ENCODE results near the gene CHD9.
"Not testable (repeated sequence)": the region's sequence is repeated elsewhere in the genome, so short reads cannot be mapped to it uniquely, and the experiment has no call there.

The CHD9 gene

DNA sequence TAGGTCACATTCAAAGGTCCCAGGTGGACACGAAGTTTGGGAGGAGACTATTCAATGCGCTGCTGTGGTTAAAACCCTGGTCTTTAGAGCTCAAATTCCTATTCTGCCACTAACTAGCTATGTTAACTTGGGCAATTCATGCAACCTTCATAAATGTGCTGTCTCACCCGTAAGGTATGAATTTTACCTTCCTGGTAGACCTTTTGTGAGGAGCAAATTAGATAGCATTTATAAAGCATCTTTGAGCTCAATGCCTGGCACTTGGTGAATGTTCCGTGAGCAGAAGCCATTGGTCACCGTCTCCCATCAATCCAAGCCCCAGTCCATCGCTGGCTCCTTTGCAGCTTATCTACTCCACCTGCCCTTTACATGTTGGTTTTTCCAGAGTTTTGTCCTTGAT lies 18.7 kb upstream of the CHD9 start:
- no peaks in the 10 kb centered on the region for H3K36me3 ChIP-seq (ENCODE audit: control insufficient read depth, insufficient read depth, low read length)
- no peak overlapping the region for H3K9ac ChIP-seq (ENCODE audit: low read length)
- H3K4me3 ChIP-seq (ENCODE audit: low read length), result no peak overlapping the region
- H3K9me3 ChIP-seq (ENCODE audit: control insufficient read depth, low read length), result no peaks in the 10 kb centered on the region
- no peaks in the 10 kb centered on the region for H3K4me1 ChIP-seq (ENCODE audit: control insufficient read depth, insufficient read depth, low read length)
- no peaks in the 10 kb centered on the region for H3K27me3 ChIP-seq (ENCODE audit: control insufficient read depth, insufficient read depth, low read length)

DNA sequence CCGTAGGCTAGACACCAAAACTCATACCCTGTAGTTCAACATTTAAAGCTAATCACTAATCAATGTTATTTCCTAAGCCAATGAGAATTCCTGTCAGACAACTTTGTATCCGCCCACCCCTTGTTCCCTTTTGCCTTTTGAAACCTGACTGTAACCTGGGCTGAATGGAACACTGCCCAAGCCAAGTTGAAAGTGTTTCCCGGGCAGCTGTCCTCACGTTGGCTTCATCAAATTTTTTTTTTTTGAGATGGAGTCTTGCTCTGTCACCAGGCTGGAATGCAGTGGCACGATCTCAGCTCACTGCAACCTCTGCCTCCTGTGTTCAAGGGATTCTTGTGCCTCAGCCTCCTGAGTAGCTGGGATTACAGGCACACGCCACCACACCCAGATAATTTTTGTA lies 18.1 kb upstream of the CHD9 start:
- not testable (repeated sequence) for H3K36me3 ChIP-seq (ENCODE audit: control insufficient read depth, insufficient read depth, low read length); H3K9me3 ChIP-seq (ENCODE audit: control insufficient read depth, low read length); H3K4me3 ChIP-seq (ENCODE audit: low read length); H3K4me1 ChIP-seq (ENCODE audit: control insufficient read depth, insufficient read depth, low read length); H3K27me3 ChIP-seq (ENCODE audit: control insufficient read depth, insufficient read depth, low read length); H3K9ac ChIP-seq (ENCODE audit: low read length)

DNA sequence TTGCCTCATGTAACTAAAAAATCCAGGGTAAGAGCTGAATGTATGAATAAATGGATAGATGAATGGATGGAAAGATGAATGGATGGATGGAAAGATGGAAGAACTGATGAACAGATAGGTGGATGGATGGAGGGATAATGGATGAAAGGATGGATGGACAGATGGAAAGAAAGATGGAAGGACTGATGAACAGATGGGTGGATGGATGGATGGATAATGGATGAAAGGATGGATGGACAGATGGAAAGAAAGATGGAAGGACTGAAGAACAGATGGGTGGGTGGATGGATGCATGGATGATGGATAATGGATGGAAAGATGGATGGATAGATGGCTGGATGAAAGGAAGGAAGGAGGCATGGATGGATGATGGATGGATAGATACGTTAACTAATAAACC lies 14.0 kb upstream of the CHD9 start:
- Histone ChIP-seq H3K9ac (ENCODE audit: low read length) (no peak overlapping the region), H3K36me3 (ENCODE audit: control insufficient read depth, insufficient read depth, low read length) (no peaks in the 10 kb centered on the region), H3K9me3 (ENCODE audit: control insufficient read depth, low read length) (no peaks in the 10 kb centered on the region), H3K4me1 (ENCODE audit: control insufficient read depth, insufficient read depth, low read length) (peaks cover 45% of the 10 kb centered on the region), H3K4me3 (ENCODE audit: low read length) (no peak overlapping the region), H3K27me3 (ENCODE audit: control insufficient read depth, insufficient read depth, low read length) (no peaks in the 10 kb centered on the region)

DNA sequence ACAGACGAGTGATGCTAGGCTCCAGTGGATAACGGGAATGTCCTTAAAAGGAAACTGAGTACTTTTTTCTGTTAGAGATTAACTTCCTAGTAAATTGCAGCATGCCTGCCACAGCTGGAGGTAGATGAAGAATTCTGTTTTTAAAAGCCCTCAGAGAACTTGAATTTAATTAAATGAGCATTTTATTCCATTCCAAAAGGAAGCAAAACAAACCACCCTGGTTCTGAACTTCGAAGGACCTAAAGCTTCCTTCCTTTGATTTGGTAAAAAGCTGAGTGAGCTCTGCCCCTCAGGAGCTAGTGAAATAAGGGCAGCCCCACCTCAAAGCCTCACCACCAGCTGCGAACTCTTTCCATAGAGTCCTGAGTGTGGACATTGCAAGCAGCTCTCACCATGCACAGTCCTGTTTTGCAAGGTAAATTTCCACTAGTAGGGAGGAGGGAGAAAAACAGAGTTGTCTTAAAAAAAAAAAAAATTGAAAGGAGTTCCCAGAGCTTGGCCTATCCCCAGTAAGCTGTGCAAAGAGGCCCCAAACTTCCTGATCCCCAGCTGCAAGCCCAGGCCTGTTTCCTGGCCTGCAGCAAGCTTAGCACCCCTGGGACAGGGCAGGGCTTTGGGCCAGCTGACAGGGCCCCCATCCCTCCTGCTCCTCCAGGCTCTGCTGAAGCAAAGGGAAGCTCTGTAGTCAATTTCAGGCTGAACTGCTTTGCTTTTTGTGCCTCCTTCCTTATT lies 13.3 kb upstream of the CHD9 start:
- peaks cover 50% of the 10 kb centered on the region for H3K4me1 ChIP-seq (ENCODE audit: control insufficient read depth, insufficient read depth, low read length)
- no peaks in the 10 kb centered on the region for H3K36me3 ChIP-seq (ENCODE audit: control insufficient read depth, insufficient read depth, low read length)
- no peaks in the 10 kb centered on the region for H3K9me3 ChIP-seq (ENCODE audit: control insufficient read depth, low read length)
- no peaks in the 10 kb centered on the region for H3K27me3 ChIP-seq (ENCODE audit: control insufficient read depth, insufficient read depth, low read length)
- H3K9ac ChIP-seq (ENCODE audit: low read length), result no peak overlapping the region
- no peak overlapping the region for H3K4me3 ChIP-seq (ENCODE audit: low read length)

DNA sequence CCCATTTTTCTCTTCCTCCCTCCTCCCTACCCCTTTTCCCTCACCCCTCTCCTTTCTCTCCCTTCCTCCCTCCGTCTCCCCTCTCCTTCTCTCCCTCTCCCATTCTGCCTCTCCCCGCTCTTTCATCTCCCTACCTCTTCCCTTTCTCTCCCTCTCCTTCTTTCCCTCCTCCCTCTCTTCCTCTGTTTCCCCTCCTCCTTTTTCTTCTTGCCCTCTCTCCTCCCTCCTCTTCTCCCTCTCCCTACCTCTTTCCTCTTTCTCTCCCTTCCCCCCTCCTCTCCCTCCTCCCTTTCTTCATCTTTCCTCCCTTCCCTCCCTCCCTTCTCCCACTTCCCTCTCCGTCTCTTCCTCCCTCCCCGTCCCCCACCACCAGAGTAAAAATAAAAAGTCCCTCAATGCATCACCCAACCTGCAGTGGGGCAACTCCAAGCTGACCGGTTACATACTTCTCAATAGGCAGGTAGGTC lies 12.5 kb upstream of the CHD9 start:
- Histone ChIP-seq H3K4me3 (ENCODE audit: low read length) (no peak overlapping the region), H3K9ac (ENCODE audit: low read length) (no peak overlapping the region), H3K4me1 (ENCODE audit: control insufficient read depth, insufficient read depth, low read length) (peaks cover 50% of the 10 kb centered on the region)

DNA sequence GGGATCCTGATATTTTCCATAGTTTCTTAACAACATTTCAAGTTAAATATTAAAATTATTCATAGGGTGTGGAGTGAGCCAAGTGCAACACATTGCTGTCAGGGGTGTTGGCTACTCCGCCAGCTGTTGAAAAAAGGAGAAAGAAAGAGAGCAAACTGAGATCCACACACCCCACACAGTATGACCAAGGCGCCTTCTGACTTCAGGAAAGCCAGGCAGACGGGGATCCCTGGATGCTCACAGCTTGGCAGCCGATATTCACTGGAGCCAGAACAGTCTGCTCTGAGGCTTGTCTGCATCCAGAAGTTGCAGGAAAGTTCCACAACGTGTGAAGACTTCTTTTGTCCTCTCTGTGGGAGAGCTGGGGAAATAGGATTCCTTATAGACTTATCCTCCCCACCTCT lies 11.4 kb upstream of the CHD9 start:
- H3K4me1 ChIP-seq (ENCODE audit: control insufficient read depth, insufficient read depth, low read length), result peaks cover 51% of the 10 kb centered on the region
- no peak overlapping the region for H3K4me3 ChIP-seq (ENCODE audit: low read length)
- no peaks in the 10 kb centered on the region for H3K9me3 ChIP-seq (ENCODE audit: control insufficient read depth, low read length)
- H3K9ac ChIP-seq (ENCODE audit: low read length), result no peak overlapping the region
- H3K27me3 ChIP-seq (ENCODE audit: control insufficient read depth, insufficient read depth, low read length), result no peaks in the 10 kb centered on the region
- H3K36me3 ChIP-seq (ENCODE audit: control insufficient read depth, insufficient read depth, low read length), result no peaks in the 10 kb centered on the region

More for the DNA sequence above, 12.5 kb upstream of the CHD9 start:
- Histone ChIP-seq H3K9me3 (ENCODE audit: control insufficient read depth, low read length) (no peaks in the 10 kb centered on the region), H3K36me3 (ENCODE audit: control insufficient read depth, insufficient read depth, low read length) (no peaks in the 10 kb centered on the region), H3K27me3 (ENCODE audit: control insufficient read depth, insufficient read depth, low read length) (no peaks in the 10 kb centered on the region)

DNA sequence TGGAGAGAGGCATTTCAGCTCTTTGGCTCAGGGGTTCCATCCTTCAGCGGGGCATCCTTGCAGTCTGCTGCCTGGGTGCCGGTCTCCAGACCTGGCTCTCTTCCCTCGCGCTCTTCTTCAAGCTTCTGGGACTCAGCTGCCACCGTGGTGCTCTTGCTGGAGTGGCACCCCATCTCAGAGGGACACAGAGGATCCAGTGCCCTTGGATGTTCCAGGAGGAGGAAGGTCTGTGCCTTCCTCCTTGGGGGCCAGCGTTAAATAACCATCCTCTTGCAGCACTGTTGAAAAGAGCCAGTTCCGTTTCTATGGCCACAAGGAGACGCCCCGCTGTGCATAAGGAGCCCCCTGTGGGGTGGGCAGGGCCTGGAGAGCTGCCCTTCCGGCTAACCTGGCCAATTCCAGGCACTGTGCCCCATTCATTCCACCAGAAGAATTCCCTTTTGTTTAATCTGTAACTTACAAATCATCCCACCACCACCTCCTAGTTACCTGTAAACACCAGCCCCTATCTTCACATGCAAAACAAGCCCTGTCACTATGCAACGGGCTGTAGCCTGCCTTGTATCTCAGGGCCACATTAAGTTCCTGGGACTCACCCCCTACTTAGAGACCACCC lies 10.7 kb upstream of the CHD9 start:
- no peak overlapping the region for H3K4me3 ChIP-seq (ENCODE audit: low read length)
- no peaks in the 10 kb centered on the region for H3K36me3 ChIP-seq (ENCODE audit: control insufficient read depth, insufficient read depth, low read length)
- no peaks in the 10 kb centered on the region for H3K27me3 ChIP-seq (ENCODE audit: control insufficient read depth, insufficient read depth, low read length)
- no peaks in the 10 kb centered on the region for H3K9me3 ChIP-seq (ENCODE audit: control insufficient read depth, low read length)
- no peak overlapping the region for H3K9ac ChIP-seq (ENCODE audit: low read length)
- H3K4me1 ChIP-seq (ENCODE audit: control insufficient read depth, insufficient read depth, low read length), result peaks cover 54% of the 10 kb centered on the region

DNA sequence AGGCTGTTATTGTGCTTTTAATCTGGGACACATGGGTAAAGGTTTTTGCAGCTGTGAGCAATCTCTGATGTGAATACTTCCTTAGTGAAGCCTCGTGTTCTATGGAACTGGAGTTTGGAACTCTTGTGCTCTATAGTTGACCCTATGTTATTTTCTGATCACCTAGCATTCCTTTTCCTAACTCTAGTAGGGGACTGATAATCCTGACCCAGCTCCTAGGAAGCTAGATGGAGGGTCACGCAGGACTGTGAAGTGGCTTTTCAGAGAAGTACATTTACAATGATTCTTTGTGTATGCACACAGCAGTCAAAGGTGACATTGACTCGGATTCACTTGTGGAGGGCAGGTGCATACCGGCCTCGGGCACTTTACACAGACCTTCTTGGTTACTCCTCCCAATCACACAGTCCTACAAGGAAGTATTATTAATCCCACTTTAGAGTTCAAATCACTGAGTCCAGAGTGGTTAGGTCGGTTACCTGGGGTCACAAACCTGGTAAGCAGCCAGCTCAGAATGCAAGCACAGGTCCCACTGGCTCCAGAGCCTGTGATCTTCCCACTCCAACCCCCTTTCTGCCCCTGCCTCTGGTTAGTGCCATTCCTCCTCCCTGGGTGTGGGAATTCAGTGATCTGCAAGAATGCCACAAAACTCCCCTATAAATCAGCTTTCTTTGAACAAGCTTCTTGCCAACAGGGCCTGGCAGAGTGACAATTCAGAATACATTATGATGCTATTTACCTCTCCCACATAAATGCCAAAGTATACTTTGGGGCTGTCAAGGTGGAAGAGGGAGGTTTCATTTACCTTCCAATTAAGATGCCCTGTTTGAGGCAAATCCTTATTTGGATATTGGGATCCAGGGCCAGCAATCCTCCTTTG lies 9.2 kb upstream of the CHD9 start:
- no peaks in the 10 kb centered on the region for H3K9me3 ChIP-seq (ENCODE audit: control insufficient read depth, low read length)
- H3K4me1 ChIP-seq (ENCODE audit: control insufficient read depth, insufficient read depth, low read length), result peaks cover 54% of the 10 kb centered on the region
- H3K27me3 ChIP-seq (ENCODE audit: control insufficient read depth, insufficient read depth, low read length), result no peaks in the 10 kb centered on the region
- no peaks in the 10 kb centered on the region for H3K36me3 ChIP-seq (ENCODE audit: control insufficient read depth, insufficient read depth, low read length)
- no peak overlapping the region for H3K9ac ChIP-seq (ENCODE audit: low read length)
- H3K4me3 ChIP-seq (ENCODE audit: low read length), result no peak overlapping the region

DNA sequence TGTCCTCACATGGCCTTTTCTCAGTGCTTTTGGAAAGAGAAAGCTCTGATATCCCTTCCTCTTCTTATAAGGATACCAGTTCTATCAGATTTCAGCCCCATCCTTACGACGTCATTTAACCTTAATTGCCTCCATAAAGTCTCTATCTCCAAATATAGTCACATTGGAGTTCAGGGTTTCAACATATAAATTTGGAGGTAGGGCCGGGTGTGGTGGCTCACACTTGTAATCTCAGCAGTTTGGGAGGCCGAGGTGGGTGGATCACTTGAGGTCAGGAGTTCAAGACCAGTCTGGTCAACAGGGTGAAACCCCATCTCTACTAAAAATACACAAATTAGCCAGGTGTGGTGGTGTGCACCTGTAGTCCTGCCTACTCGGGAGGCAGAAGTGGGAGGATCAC lies 7.3 kb upstream of the CHD9 start:
- not testable (repeated sequence) for H3K36me3 ChIP-seq (ENCODE audit: control insufficient read depth, insufficient read depth, low read length); H3K9me3 ChIP-seq (ENCODE audit: control insufficient read depth, low read length); H3K27me3 ChIP-seq (ENCODE audit: control insufficient read depth, insufficient read depth, low read length); H3K9ac ChIP-seq (ENCODE audit: low read length); H3K4me3 ChIP-seq (ENCODE audit: low read length)
- H3K4me1 ChIP-seq (ENCODE audit: control insufficient read depth, insufficient read depth, low read length), result peaks cover 41% of the 10 kb centered on the region

DNA sequence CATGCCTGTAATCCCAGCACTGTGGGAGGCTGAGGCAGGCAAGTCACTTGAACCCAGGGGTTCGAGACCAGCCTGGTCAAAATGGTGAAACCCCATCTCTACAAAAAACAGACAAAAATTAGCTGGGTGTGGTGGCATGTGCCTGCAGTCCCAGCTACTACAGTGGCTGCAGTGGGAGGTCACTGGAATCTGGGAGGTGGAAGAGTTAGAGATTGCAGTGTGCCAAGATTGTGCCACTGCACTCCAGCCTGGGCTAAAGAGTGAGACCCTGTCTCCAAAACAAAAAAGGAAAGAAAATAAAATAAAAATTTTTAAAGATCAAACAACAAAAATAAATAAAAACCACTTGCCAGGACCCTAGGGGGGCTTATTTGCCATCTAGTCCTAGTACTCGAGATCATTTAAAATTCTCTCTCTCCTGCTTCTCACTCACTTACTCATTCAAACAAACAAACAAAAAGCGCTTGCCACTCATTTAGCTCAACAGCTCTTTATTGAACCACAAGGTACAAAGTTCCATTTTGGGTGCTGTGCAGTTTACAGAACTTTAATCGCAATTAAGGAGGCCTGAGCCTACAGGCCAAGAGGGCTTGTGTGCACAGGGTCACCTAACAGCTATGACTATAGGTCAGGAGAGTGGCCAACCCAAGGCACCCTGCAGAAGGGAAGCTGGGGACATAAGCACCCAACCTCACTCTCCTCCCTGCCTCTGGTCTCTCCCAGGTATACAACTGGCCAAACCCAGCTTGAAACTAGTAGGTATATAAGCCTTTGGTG lies 6.5 kb upstream of the CHD9 start:
- no peaks in the 10 kb centered on the region for H3K9me3 ChIP-seq (ENCODE audit: control insufficient read depth, low read length)
- no peaks in the 10 kb centered on the region for H3K36me3 ChIP-seq (ENCODE audit: control insufficient read depth, insufficient read depth, low read length)
- no peak overlapping the region for H3K9ac ChIP-seq (ENCODE audit: low read length)
- no peak overlapping the region for H3K4me3 ChIP-seq (ENCODE audit: low read length)
- H3K4me1 ChIP-seq (ENCODE audit: control insufficient read depth, insufficient read depth, low read length), result peaks cover 42% of the 10 kb centered on the region
- no peaks in the 10 kb centered on the region for H3K27me3 ChIP-seq (ENCODE audit: control insufficient read depth, insufficient read depth, low read length)

DNA sequence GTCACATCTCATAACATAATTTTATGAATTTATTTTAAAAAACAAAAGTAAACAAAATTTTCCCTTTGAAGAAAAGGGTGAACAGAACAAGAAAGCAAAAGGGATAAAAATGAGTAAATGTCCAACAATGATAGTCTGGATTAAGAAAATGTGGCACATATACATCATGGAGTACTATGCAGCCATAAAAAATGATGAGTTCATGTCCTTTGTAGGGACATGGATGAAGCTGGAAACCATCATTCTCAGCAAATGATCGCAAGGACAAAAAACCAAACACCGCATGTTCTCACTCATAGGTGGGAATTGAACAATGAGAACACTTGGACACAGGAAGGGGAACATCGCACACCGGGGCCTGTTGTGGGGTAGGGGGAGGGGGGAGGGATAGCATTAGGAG lies 3.5 kb upstream of the CHD9 start:
- H3K9ac ChIP-seq (ENCODE audit: low read length); H3K36me3 ChIP-seq (ENCODE audit: control insufficient read depth, insufficient read depth, low read length); H3K4me3 ChIP-seq (ENCODE audit: low read length); H3K9me3 ChIP-seq (ENCODE audit: control insufficient read depth, low read length); H3K27me3 ChIP-seq (ENCODE audit: control insufficient read depth, insufficient read depth, low read length): not testable (repeated sequence)
- H3K4me1 ChIP-seq (ENCODE audit: control insufficient read depth, insufficient read depth, low read length), result peaks cover 28% of the 10 kb centered on the region
